Measurements from ENCODE around the gene OTOR.
A peak's percentile ranks its signal among the peaks of the same experiment; 100 is the strongest.

OTOR gene

GRCh38 chr20:16729080-16729479, 19.1 kb upstream of the OTOR start:
- no peak for DNase-seq (ENCODE audit: low read depth in 1 of 2, low spot score in 1 of 2)
- H3K4me3 ChIP-seq (replicated peaks; ENCODE audit: insufficient read depth, low read length), result no peak overlapping the region
- no peaks in the 10 kb centered on the region for H3K27me3 ChIP-seq (ENCODE audit: insufficient read depth, poor library complexity, severe bottlenecking)
- TF ChIP-seq CTCF (IDR thresholded peaks at IDR 0.05; ENCODE audit: insufficient read depth, low read length) (no peak), GABPA (IDR thresholded peaks at IDR 0.05; ENCODE audit: low read depth) (no peak), POLR2AphosphoS5 (IDR thresholded peaks at IDR 0.05; ENCODE audit: low read depth) (no peak), REST (IDR thresholded peaks at IDR 0.05; ENCODE audit: insufficient replicate concordance, low read depth) (no peak), SPI1 (IDR thresholded peaks at IDR 0.05; ENCODE audit: borderline replicate concordance, low read depth) (no peak)
- H3K27ac ChIP-seq (replicated peaks), result peak overlapping the region; percentile 86

- H3K4me3 ChIP-seq (replicated peaks; ENCODE audit: insufficient read depth, low read length), result peak within 1 kb of the TSS; percentile 62
- TF ChIP-seq SPI1 (IDR thresholded peaks at IDR 0.05; ENCODE audit: borderline replicate concordance, low read depth), result no peak
- peak; percentile 93 for TF ChIP-seq GABPA (IDR thresholded peaks at IDR 0.05; ENCODE audit: low read depth)
- peak; percentile 95 for TF ChIP-seq POLR2AphosphoS5 (IDR thresholded peaks at IDR 0.05; ENCODE audit: low read depth)
- TF ChIP-seq REST (IDR thresholded peaks at IDR 0.05; ENCODE audit: insufficient replicate concordance, low read depth), result peak; percentile 43
- DNase-seq (ENCODE audit: low read depth in 1 of 2, low spot score in 1 of 2), result peak; percentile 89 to 96
Observed at GRCh38 chr20:16729565-16730460, 18.3 kb upstream of the OTOR start, which contains the start of gene SNRPB2. Gene SNRPB2, plus strand, starts transcription at chr20:16730026. Its CDS starts 1,677 bp downstream, at chr20:16731703.

GRCh38 chr20:16732506-16733152, 15.5 kb upstream of the OTOR start:
- peak in 1 of 2 experiments; percentile 75 for DNase-seq (ENCODE audit: low read depth in 1 of 2, low spot score in 1 of 2)
- Histone ChIP-seq H3K27ac (replicated peaks) (peak overlapping the region; percentile 32), H3K27me3 (ENCODE audit: insufficient read depth, poor library complexity, severe bottlenecking) (no peaks in the 10 kb centered on the region), H3K4me3 (replicated peaks; ENCODE audit: insufficient read depth, low read length) (no peak overlapping the region)
- TF ChIP-seq POLR2AphosphoS5 (IDR thresholded peaks at IDR 0.05; ENCODE audit: low read depth) (peak; percentile 67; the same call in 1 of the 2 replicates), SPI1 (IDR thresholded peaks at IDR 0.05; ENCODE audit: borderline replicate concordance, low read depth) (peak; percentile 50), GABPA (IDR thresholded peaks at IDR 0.05; ENCODE audit: low read depth) (no peak), REST (IDR thresholded peaks at IDR 0.05; ENCODE audit: insufficient replicate concordance, low read depth) (no peak), CTCF (IDR thresholded peaks at IDR 0.05; ENCODE audit: insufficient read depth, low read length) (no peak)

More at GRCh38 chr20:16729565-16730460, 18.3 kb upstream of the OTOR start, which contains the start of gene SNRPB2:
- no peaks in the 10 kb centered on the region for H3K27me3 ChIP-seq (ENCODE audit: insufficient read depth, poor library complexity, severe bottlenecking)
- H3K27ac ChIP-seq (replicated peaks), result peak within 1 kb of the TSS; percentile 86

Data from HL-60 (cell line).